HG03135 (cell line): Measurements from ENCODE around the gene FBXO17.
"Not testable (repeated sequence)": the region's sequence is repeated elsewhere in the genome, so short reads cannot be mapped to it uniquely, and the experiment has no call there.

Experiments used
- ATAC-seq: cut with Tn5 transposase; IDR thresholded peaks from one replicate; pipeline ENCODE4 v1.9.1; 2021; ENCODE audit warnings: mild to moderate bottlenecking, moderate library complexity; ENCODE audit not compliant: unreplicated experiment

Gene FBXO17

GRCh38 chr19:38980583-38981374 is 5.2 kb upstream of the FBXO17 start:
- no peak for ATAC-seq

- ATAC-seq = no peak
Observed at GRCh38 chr19:38979812-38980211, 4.3 kb upstream of the FBXO17 start.

GRCh38 chr19:38978326-38978689 is 2.8 kb upstream of the FBXO17 start:
- no peak for ATAC-seq

- ATAC-seq = peak; percentile 85
Observed at GRCh38 chr19:38977445-38978325, 2.1 kb upstream of the FBXO17 start.

DNA sequence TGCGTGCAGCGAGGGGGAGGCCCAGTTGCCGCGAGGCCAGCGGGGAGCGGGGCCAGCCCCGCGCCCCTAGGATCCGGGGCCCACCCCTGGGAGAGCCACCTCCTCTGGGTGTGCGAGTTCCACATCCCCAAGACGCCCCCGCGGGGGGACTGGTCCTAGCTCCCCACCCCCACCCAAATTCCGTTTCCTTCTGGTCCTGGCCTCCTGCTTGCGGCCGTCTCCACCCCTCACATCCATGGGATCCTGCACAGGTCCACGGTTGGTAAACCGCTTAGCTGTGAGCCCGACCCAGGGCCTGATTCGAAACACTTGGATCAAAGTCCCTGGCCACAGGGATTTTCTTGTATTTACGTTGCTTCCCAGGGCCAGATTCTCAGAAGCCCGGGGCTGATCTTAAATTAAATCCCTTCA is 324 bp upstream of the FBXO17 start:
- ATAC-seq = no peak

GRCh38 chr19:38974624-38975213 is 823 bp downstream of the FBXO17 start:
- ATAC-seq = no peak

DNA sequence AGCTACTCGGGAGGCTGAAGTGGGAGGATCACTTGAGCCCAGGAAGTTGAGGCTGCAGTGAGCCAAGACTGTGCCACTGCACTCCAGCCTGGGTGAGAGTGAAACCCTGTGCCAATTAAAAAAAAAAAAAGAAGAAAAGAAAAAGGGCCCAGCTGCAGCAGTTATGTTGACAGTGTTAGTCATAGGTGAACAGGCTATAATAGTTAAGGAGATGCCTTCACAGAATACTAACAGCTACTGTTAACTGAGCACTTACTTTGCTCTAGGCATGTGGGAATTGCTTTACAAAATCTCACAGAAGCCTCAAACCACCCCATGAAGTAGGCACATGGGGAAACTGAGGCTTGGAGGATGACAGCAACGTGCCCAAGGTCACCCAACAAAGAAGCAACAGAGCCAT is 3.9 kb downstream of the FBXO17 start:
- ATAC-seq = no peak

DNA sequence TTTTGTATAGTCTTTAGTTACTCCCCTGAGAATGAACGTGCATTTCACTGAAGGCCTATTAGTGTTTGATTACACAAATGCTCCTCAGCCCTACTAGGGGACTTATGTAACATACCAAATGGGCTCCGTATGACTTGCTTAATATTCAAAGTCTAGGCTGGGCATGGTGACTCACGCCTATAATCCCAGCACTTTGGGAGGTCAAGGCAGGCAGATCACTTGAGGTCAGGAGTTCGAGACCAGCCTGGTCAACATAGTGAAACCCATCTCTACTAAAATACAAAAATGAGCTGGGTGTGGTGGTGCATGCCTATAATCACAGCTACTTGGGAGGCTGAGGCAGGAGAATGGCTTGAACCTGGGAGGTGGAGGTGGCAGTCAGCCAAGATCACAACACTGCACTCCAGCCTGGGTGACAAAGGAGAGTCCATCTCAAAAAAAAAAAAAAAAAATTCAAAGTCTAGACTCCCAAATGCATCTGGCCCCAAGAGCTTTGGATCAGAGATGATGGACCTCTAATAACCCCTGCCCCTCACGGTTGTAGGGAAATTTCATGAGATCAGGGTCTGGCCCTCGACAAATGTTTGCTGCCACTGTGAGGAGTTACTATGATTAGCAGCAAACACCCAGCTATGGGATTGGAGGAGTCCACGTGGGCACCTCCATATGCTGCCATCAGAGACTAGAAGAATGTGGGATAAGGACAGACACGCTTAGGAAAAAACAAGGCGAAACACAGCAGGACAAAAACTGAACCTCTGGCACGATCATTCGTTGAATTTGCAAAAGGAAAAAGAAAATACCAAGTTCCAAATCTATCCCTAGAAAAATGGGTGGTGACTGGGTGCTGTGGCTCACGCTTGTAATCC is 4.6 kb downstream of the FBXO17 start:
- no peak for ATAC-seq

DNA sequence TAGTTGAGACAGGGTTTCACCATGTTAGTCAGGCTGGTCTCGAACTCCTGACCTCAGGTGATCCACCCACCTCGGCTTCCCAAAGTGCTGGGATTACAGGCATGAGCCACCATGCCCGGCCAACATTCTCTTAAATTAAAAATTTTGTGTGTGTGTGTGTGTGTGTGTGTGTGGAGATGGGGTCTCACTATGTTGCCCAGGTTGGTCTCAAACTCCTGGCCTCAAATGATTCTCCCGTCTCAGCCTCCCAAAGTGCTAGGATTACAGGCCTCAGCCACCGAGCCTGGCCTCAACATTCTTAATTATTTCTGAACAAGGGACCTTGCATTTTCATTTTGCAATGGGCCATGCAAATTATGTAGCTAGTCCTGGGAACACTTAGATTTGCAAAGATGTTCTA is 9.4 kb downstream of the FBXO17 start:
- ATAC-seq = not testable (repeated sequence)

GRCh38 chr19:38964738-38965137 is 10.8 kb downstream of the FBXO17 start:
- no peak for ATAC-seq

- ATAC-seq = no peak
Observed at GRCh38 chr19:38959618-38960017, 15.9 kb downstream of the FBXO17 start.

- ATAC-seq = no peak
Observed at GRCh38 chr19:38958301-38958700, 17.2 kb downstream of the FBXO17 start.

DNA sequence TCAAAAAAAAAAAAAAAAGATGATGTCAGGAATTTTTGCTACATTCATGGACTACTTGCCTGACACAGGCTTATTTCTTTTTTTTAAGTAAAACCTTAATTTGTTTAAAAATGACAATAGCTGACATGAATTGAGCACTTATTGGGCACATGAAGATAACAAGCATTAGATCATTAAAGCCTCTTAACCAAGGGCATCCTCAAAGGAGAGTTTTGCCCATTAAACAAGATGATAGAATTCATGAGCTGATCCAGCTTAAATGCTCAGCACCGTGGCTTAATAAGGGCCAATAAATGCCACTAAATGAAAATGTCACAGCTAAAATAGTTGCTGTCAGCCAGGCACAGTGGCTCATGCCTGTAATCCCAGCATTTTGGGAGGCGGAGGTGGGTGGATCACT is 19.3 kb downstream of the FBXO17 start:
- no peak for ATAC-seq

GRCh38 chr19:38953677-38954076 is 21.9 kb downstream of the FBXO17 start:
- ATAC-seq = no peak

DNA sequence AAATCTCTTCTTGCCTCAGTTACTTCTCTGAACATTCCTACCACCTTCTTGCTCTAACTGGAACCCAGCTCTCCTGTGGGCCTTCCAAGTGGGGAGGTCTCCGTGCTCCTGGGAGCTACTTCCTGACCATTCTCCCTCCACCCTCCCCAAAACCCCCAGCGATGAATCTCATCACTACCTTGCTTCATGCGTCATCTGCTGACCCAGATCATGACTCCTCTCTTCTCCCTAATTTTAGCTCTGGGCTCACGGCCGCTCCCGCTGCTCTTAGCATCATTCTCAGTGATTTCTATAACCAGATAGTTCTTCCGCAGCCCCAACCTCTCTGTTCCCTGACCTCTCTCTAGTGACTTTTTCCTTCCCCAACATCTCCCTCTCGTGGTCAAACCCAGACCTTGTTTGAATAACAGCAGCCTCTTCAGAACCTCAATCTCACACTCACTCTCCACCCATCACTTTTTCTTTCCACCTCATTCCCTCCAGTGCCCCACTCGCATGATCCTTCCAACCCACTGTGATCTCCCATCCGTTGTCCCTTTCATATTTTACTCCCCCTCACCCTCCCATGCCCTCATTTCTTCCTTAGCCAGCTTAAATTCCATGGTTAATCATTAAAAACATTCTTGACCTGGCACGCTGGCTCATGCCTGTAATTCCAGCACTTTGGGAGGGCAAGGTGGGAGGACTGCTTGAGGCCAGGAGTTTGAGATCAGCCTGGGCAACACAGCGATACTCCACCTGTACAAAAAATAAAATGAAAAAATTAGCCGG is 23.0 kb downstream of the FBXO17 start:
- no peak for ATAC-seq

DNA sequence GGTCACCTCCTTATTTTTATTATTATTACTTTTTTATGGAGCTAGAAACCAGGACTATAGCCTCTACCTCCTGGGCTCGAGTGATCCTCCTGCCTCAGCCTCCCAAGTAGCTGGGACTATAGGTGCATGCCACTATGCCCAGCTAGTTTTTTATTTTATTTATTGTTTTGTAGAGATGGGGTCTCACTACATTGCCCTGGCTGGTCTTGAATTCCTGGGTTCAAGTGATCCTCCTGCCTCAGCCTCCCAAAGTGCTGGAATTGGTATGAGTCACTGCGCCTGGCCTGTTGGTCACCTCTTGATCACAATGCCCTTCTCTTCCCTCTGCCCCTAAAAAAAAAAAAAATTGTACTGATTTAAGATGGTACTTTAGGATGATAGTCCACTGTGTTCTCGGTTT is 24.4 kb downstream of the FBXO17 start:
- ATAC-seq = no peak

DNA sequence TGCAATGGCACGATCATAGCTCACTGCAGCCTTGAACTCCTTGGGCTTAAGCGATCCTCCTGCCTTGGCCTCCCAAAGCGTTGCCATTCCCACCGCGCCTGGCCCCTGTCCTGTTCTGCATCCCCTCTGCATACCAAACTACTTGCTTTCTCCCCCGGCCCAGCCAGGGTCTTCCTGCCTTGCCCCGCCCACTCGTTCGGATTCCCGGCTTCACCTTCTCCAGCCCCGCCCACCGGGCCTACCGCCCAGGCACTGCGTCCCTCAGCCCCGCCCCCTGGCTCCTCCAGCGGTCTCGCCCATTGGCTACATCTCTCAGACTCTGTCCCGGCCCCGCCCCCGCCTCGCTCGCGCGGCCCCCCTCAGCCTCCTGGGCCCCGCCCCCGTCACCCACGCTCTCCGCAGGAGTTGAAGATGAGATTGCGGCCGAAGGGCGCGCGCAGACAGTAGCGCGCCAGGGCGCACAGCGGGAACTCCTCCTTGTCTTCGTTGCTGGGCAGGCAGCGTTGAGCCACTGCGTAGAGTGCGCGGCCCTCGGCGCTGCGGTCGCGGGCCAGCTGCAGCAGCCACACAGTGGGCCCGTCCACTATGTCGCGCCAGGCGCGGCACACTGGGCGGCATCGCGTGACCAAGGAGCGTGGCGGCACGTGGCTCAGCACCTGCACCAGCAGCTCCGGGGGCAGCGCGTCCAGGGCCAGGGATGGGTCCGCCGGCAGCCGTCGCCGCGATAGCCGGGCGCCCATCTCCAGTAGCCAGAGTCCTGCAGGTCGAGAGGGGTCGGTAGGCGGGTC is 25.8 kb downstream of the FBXO17 start:
- no peak for ATAC-seq

DNA sequence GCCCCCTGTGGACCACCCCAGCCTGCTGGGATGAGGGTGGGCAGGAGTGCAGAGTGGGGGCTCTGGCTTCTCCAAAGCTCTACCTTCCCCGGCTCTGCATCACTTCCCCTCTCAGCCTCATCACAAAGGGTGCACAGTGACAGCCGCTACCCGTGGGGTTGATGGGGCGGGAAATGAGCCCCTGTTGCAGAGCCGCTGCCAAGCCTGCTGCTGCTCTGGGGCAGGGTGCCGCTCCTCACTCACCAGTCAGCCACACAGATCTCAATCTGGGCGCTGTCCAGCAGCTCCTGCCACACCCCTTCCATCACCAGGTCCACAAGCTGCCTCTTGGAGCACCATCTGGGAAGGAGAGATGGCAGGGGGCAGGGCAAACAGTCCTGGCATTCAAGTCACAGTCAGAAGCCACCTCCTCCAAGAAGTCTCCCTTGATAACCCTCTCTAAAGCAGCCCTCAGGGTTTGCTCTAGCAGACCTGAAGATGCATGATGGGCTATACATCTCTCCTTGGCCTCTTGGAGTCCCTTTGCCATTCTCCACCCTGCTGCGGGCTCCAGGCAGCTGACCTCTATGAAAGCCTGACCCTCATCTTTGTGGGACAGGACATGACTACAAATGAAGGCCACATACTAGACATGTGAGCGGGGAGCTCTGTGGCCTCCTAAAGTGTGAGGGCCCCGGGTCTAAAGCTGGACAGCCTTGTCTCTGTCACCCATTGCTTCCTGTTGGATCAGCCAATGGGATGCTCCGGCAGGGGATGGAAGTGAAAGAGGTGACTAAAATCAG is 29.1 kb downstream of the FBXO17 start:
- ATAC-seq = no peak
